Left ventricle myocardium inferior (tissue), 1 donor: ENCODE data around the gene TBC1D22A. TPM values are rescaled to one million over a fixed set of nuclear protein-coding genes. Genes with fewer than 3 reads are reported as not detected.

Experiments used
- DNase-seq: peaks from one replicate; pipeline ENCODE4 v3.0.0-alpha.2; 2020
- H3K27ac ChIP-seq: fragments of 200-600 bp; replicated peaks from 2 replicates; pipeline ENCODE4 v1.8.0; 2021
- H3K27me3 ChIP-seq: fragments of 200-600 bp; 2 replicates; pipeline ENCODE4 v1.8.0; 2021; ENCODE audit warnings: low read depth
- H3K36me3 ChIP-seq: fragments of 200-600 bp; 2 replicates; pipeline ENCODE4 v1.8.0; 2021
- H3K4me1 ChIP-seq: fragments of 200-600 bp; 2 replicates; pipeline ENCODE4 v1.8.0; 2021
- H3K4me3 ChIP-seq: fragments of 200-600 bp; 2 replicates; pipeline ENCODE4 v1.8.0; 2021; ENCODE audit warnings: mild to moderate bottlenecking, moderate library complexity
- H3K9me3 ChIP-seq: fragments of 200-600 bp; replicated peaks from 2 replicates; pipeline ENCODE4 v1.8.0; 2021
- intact Hi-C: fragments of 100-400 bp; cut with micrococcal nuclease; formaldehyde crosslinking; loops from one replicate; pipeline ENCODE4 v1.11.0; 2022
- total RNA-seq: library from RNA; stranded (reverse); fragmentation: NEBNext Ultra II Directional; extraction: Animal tissue kit (Norgen Biotek cat#: 25700); gene quantifications from one replicate; pipeline ENCODE4 v1.2.1, GENCODE V29; 2021
- TF ChIP-seq, protein P1 (sequence below): fragments of 200-600 bp; IDR thresholded peaks from 2 replicates; pipeline ENCODE4 v1.8.0; 2021; ENCODE audit warnings: antibody characterized with exemption, mild to moderate bottlenecking, borderline replicate concordance
- donor health status: DM: no; HTN: yes; CAD: no; lungs with severe emphysema.

The TBC1D22A gene
- total RNA-seq, 1 donor from 2014 or later, result 16.2 TPM

DNA sequence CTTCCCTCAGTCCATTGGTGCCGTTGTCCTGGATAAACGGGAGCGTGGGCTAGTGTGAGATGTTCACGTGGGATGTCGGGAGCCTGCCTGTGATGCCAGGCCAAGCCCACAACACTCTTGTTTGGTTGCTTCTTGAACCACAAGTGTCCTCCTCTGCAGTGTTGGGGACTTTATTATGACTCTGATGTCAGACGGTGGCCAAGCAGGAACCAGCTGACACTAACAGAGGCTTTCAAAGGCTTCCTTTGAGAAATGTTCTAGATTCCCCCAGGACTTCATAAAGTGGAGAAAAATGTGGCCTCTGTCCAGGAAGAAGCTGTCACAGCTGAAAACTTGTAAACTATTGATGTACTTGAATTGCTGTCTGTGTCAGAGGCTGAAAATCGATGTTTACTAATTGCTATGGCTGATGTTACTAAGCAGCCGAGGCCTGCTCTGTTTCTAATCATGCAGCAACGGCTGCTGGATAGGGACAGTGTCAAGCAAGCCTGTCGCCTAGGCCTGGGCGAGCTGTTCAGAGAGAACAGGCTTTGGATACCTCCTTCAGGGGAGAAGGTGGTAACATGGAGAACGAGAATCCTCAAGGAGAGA is 131.7 kb downstream of the TBC1D22A start:
- Histone ChIP-seq H3K27me3 (no peaks in the 10 kb centered on the region), H3K36me3 (peaks cover 11% of the 10 kb centered on the region), H3K4me3 (no peak overlapping the region), H3K4me1 (peaks cover 27% of the 10 kb centered on the region), H3K27ac (peak overlapping the region; percentile 65), H3K9me3 (no peaks in the 10 kb centered on the region)
- no peak for DNase-seq
- intact Hi-C loops, result no loop called here
- TF ChIP-seq, protein P1, sequence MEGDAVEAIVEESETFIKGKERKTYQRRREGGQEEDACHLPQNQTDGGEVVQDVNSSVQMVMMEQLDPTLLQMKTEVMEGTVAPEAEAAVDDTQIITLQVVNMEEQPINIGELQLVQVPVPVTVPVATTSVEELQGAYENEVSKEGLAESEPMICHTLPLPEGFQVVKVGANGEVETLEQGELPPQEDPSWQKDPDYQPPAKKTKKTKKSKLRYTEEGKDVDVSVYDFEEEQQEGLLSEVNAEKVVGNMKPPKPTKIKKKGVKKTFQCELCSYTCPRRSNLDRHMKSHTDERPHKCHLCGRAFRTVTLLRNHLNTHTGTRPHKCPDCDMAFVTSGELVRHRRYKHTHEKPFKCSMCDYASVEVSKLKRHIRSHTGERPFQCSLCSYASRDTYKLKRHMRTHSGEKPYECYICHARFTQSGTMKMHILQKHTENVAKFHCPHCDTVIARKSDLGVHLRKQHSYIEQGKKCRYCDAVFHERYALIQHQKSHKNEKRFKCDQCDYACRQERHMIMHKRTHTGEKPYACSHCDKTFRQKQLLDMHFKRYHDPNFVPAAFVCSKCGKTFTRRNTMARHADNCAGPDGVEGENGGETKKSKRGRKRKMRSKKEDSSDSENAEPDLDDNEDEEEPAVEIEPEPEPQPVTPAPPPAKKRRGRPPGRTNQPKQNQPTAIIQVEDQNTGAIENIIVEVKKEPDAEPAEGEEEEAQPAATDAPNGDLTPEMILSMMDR, result no peak

DNA sequence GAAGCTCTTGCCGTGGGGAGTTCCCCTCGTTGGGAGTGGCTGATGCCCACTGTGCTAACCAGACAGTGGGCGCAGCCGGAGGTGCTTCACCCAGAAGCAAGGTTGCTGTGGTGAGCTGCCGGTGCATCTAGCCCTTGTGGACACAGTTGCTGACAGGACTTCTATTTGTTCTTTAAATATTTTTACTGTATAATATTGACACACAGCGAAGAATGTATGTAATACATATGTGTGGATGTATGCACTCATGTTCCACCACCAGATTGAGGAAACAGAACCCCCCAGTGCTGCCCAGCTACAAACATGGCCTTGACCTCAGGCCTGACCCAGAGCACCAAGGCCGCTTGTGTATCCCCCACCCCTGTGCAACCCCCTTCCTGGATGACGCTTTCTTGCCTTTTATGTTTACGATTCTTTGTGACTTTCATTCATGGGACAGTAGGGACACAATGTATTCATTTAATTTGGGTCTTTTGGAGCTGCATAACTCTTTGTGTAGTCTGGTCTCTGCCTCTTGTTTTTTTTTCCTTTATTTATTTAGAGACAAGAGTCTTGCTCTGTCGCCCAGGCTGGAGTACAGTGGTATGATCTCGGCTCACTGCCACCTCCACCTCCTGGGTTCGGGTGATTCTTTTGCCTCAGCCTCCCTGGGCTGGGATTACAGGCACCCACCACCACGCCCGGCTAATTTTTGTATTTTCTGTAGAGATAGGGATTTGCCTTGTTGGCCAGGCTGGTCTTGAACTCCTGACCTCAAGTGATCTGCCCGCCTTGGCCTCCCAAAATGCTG is 132.6 kb downstream of the TBC1D22A start:
- H3K27me3 ChIP-seq, result no peaks in the 10 kb centered on the region
- TF ChIP-seq, protein P1, result no peak
- intact Hi-C loops, result no loop called here
- no peak overlapping the region for H3K4me3 ChIP-seq
- peak overlapping the region; percentile 65 for H3K27ac ChIP-seq
- no peak for DNase-seq
- H3K4me1 ChIP-seq, result peaks cover 32% of the 10 kb centered on the region
- H3K9me3 ChIP-seq, result no peaks in the 10 kb centered on the region
- H3K36me3 ChIP-seq, result peaks cover 11% of the 10 kb centered on the region

DNA sequence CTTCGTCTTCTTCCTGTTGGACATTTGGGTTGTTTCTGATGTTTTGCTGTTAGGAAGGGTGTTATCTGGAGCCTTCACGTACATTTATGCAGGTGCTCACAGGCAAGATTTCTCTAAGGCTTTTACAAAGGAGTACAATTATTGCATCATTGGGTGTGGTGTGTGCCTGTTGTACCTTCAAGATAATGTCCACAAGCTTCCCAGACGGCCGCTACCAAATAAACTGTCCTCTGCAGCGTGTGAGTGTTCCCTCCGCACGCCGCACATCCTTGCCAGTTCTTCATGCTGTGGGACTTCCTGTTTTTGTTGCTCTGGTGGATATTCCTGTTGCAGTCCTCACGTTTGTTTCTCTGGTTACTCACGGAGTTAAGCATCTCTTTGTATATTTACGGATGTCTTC is 133.3 kb downstream of the TBC1D22A start:
- Histone ChIP-seq H3K27me3 (no peaks in the 10 kb centered on the region), H3K4me1 (peaks cover 32% of the 10 kb centered on the region), H3K27ac (peak overlapping the region; percentile 65), H3K4me3 (no peak overlapping the region), H3K36me3 (peaks cover 11% of the 10 kb centered on the region), H3K9me3 (no peaks in the 10 kb centered on the region)
- intact Hi-C loops, result no loop called here
- TF ChIP-seq, protein P1, result no peak
- DNase-seq, result no peak

DNA sequence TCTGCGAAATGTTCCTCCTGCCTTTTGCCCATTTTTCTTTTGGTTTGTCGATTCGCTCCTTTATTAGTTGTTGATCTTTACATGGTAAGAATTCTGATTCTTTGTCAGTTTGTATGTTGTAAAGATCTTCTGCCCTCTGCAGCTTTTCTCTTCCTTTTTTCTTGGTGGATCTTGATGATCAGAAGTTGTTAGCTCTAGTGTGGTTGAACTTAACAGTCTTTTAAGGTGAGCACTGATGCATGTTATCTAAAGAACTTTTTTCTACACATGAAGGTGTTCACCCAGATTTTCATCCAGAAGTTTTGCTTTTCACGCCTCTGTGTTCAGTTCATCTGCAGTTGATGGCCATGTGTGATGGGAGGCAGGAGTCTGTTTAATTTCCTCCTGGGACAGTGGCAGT is 133.7 kb downstream of the TBC1D22A start:
- TF ChIP-seq, protein P1, result no peak
- intact Hi-C loops, result no loop called here
- Histone ChIP-seq H3K27ac (no peak overlapping the region), H3K4me3 (no peak overlapping the region), H3K9me3 (no peaks in the 10 kb centered on the region), H3K27me3 (no peaks in the 10 kb centered on the region), H3K36me3 (peaks cover 11% of the 10 kb centered on the region), H3K4me1 (peaks cover 32% of the 10 kb centered on the region)
- no peak for DNase-seq

DNA sequence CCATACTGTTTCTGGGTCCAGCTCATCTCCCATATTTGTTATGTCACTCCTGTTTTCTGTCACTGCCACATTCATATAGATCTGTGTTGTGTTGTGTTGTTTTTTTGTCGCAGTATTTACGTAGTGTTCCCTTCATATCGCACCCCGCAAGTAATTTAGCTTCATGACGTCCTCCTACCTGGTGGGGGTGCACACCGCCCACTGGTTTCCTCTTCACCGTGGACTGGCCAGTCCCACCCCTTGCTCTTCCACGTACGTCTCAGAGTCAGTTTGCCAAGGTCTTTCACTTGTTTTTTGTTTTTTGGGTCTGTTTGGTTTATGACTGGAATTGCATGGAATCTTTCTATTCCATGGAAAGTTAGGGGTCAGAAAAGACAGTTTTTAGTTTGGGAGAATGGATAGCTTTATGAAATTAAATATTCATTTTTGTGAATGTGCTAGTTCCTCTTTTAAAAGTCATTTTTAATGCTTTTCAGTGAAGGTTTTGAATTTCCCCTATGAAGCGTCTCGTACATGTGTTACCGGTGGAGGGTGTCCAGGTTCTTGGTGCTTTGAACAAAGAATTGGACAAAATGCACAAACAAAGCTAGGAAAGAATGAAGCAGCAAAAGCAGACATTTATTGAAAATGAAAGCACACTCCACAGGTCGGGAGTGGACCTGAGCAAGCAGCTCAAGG is 134.3 kb downstream of the TBC1D22A start:
- Histone ChIP-seq H3K27me3 (no peaks in the 10 kb centered on the region), H3K36me3 (peaks cover 11% of the 10 kb centered on the region)
- TF ChIP-seq, protein P1, result no peak

More for the DNA sequence above, 134.3 kb downstream of the TBC1D22A start:
- Histone ChIP-seq H3K4me1 (peaks cover 32% of the 10 kb centered on the region), H3K27ac (no peak overlapping the region), H3K4me3 (no peak overlapping the region), H3K9me3 (no peaks in the 10 kb centered on the region)
- no peak for DNase-seq
- intact Hi-C loops, result no loop called here
